PFSK-1 (cell line): ENCODE measurements around the gene ZNF644.

Experiments used
- POLR2AphosphoS5 ChIP-seq: IDR thresholded peaks from 2 replicates; pipeline ENCODE4 v1.6.1; 2012; ENCODE audit warnings: low read depth, mild to moderate bottlenecking, control low read depth, low read length, moderate library complexity
- TAF1 ChIP-seq: IDR thresholded peaks from 2 replicates; pipeline ENCODE4 v1.6.1; 2012; ENCODE audit warnings: low read length, control low read depth, borderline replicate concordance; ENCODE audit not compliant: insufficient read depth
- TF ChIP-seq, protein P1 (sequence below), 2 experiments: IDR thresholded peaks; 2 replicates each; pipeline versions ENCODE4 v1.6.1 to v1.8.0; 2011 to 2012; ENCODE audit warnings: low read depth in 2 of 2, low read length in 2 of 2, control low read depth in 1 of 2, inconsistent platforms in 1 of 2, mild to moderate bottlenecking in 1 of 2, moderate library complexity in 1 of 2; ENCODE audit not compliant: insufficient read depth in 1 of 2

GRCh38 chr1:91007827-91008226 is 14.0 kb downstream of the ZNF644 start:
- TF ChIP-seq TAF1 (no peak), POLR2AphosphoS5 (no peak)
- TF ChIP-seq, protein P1, sequence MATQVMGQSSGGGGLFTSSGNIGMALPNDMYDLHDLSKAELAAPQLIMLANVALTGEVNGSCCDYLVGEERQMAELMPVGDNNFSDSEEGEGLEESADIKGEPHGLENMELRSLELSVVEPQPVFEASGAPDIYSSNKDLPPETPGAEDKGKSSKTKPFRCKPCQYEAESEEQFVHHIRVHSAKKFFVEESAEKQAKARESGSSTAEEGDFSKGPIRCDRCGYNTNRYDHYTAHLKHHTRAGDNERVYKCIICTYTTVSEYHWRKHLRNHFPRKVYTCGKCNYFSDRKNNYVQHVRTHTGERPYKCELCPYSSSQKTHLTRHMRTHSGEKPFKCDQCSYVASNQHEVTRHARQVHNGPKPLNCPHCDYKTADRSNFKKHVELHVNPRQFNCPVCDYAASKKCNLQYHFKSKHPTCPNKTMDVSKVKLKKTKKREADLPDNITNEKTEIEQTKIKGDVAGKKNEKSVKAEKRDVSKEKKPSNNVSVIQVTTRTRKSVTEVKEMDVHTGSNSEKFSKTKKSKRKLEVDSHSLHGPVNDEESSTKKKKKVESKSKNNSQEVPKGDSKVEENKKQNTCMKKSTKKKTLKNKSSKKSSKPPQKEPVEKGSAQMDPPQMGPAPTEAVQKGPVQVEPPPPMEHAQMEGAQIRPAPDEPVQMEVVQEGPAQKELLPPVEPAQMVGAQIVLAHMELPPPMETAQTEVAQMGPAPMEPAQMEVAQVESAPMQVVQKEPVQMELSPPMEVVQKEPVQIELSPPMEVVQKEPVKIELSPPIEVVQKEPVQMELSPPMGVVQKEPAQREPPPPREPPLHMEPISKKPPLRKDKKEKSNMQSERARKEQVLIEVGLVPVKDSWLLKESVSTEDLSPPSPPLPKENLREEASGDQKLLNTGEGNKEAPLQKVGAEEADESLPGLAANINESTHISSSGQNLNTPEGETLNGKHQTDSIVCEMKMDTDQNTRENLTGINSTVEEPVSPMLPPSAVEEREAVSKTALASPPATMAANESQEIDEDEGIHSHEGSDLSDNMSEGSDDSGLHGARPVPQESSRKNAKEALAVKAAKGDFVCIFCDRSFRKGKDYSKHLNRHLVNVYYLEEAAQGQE (IDR thresholded peaks at IDR 0.05; ENCODE audit: insufficient read depth in 1 of 2, low read depth in 2 of 2, low read length in 2 of 2), result no peak
